ENCODE data around the gene KRT39. TPM values are rescaled to one million over a fixed set of nuclear protein-coding genes. Genes with fewer than 3 reads are reported as not detected.
A peak's percentile ranks its signal among the peaks of the same experiment; 100 is the strongest.

Gene KRT39
- total and polyA plus RNA-seq, 2 of the 13 experiments (the other 11 are each of a cell fraction or from before 2014, with no cell fraction given), result 0.07 to 1.2 TPM

DNA sequence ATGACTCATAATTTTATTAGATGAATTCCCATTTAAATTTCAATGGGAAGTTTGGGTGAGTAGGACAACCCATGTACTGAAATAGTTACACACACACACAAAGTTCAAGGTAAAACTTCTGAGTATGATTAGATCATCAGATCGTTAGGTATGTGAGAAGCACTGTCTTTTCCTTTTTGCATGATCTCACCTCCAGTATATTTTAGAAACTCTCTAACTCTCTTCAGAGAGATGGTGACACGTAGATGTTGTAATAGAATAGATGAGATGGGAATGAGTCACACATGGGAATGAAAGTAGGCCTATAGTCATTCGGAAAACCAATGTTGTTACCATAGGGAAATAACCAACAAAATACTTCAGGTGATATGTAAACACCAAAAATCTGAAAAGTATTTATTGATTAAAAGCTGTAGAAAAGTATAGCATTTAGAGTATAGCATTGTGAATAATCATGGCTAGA lies 51.5 kb downstream of the KRT39 start (continued):
- no peak for TF ChIP-seq ZNF607 (CRISPR knock-in tag; IDR thresholded peaks at IDR 0.05; ENCODE audit: borderline replicate concordance)
- TF ChIP-seq ZFP37 (CRISPR knock-in tag; IDR thresholded peaks at IDR 0.05; ENCODE audit: borderline replicate concordance), result no peak
- TF ChIP-seq ZNF292 (CRISPR knock-in tag; IDR thresholded peaks at IDR 0.05; ENCODE audit: borderline replicate concordance, low read depth), result no peak
- TF ChIP-seq NCOA2 (CRISPR knock-in tag; IDR thresholded peaks at IDR 0.05), result peak; percentile 83
- TF ChIP-seq KLF15 (CRISPR knock-in tag; IDR thresholded peaks at IDR 0.05; ENCODE audit: borderline replicate concordance), result no peak
- TF ChIP-seq ARNT (IDR thresholded peaks at IDR 0.05), result no peak
- TF ChIP-seq, protein P1, sequence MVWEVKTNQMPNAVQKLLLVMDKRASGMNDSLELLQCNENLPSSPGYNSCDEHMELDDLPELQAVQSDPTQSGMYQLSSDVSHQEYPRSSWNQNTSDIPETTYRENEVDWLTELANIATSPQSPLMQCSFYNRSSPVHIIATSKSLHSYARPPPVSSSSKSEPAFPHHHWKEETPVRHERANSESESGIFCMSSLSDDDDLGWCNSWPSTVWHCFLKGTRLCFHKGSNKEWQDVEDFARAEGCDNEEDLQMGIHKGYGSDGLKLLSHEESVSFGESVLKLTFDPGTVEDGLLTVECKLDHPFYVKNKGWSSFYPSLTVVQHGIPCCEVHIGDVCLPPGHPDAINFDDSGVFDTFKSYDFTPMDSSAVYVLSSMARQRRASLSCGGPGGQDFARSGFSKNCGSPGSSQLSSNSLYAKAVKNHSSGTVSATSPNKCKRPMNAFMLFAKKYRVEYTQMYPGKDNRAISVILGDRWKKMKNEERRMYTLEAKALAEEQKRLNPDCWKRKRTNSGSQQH (CRISPR knock-in tag; IDR thresholded peaks at IDR 0.05; ENCODE audit: low read depth), result no peak
- TF ChIP-seq, protein P2, sequence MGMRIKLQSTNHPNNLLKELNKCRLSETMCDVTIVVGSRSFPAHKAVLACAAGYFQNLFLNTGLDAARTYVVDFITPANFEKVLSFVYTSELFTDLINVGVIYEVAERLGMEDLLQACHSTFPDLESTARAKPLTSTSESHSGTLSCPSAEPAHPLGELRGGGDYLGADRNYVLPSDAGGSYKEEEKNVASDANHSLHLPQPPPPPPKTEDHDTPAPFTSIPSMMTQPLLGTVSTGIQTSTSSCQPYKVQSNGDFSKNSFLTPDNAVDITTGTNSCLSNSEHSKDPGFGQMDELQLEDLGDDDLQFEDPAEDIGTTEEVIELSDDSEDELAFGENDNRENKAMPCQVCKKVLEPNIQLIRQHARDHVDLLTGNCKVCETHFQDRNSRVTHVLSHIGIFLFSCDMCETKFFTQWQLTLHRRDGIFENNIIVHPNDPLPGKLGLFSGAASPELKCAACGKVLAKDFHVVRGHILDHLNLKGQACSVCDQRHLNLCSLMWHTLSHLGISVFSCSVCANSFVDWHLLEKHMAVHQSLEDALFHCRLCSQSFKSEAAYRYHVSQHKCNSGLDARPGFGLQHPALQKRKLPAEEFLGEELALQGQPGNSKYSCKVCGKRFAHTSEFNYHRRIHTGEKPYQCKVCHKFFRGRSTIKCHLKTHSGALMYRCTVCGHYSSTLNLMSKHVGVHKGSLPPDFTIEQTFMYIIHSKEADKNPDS (CRISPR knock-in tag; IDR thresholded peaks at IDR 0.05), result no peak
- TF ChIP-seq TCF7L2 (IDR thresholded peaks at IDR 0.05; ENCODE audit: low read depth, low read length), result no peak
- no peak for TF ChIP-seq ZSCAN22 (CRISPR knock-in tag; IDR thresholded peaks at IDR 0.05)
- TF ChIP-seq U2AF1 (optimal IDR thresholded peaks at IDR 0.05; ENCODE audit: low read depth, low read length), result no peak
- TF ChIP-seq PITX1 (CRISPR knock-in tag; IDR thresholded peaks at IDR 0.05), result no peak
- TF ChIP-seq ZNF333 (CRISPR knock-in tag; IDR thresholded peaks at IDR 0.05; ENCODE audit: borderline replicate concordance), result no peak
- TF ChIP-seq ZNF737 (CRISPR knock-in tag; IDR thresholded peaks at IDR 0.05; ENCODE audit: borderline replicate concordance), result no peak
- TF ChIP-seq, protein P3, sequence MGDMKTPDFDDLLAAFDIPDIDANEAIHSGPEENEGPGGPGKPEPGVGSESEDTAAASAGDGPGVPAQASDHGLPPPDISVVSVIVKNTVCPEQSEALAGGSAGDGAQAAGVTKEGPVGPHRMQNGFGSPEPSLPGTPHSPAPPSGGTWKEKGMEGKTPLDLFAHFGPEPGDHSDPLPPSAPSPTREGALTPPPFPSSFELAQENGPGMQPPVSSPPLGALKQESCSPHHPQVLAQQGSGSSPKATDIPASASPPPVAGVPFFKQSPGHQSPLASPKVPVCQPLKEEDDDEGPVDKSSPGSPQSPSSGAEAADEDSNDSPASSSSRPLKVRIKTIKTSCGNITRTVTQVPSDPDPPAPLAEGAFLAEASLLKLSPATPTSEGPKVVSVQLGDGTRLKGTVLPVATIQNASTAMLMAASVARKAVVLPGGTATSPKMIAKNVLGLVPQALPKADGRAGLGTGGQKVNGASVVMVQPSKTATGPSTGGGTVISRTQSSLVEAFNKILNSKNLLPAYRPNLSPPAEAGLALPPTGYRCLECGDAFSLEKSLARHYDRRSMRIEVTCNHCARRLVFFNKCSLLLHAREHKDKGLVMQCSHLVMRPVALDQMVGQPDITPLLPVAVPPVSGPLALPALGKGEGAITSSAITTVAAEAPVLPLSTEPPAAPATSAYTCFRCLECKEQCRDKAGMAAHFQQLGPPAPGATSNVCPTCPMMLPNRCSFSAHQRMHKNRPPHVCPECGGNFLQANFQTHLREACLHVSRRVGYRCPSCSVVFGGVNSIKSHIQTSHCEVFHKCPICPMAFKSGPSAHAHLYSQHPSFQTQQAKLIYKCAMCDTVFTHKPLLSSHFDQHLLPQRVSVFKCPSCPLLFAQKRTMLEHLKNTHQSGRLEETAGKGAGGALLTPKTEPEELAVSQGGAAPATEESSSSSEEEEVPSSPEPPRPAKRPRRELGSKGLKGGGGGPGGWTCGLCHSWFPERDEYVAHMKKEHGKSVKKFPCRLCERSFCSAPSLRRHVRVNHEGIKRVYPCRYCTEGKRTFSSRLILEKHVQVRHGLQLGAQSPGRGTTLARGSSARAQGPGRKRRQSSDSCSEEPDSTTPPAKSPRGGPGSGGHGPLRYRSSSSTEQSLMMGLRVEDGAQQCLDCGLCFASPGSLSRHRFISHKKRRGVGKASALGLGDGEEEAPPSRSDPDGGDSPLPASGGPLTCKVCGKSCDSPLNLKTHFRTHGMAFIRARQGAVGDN (CRISPR knock-in tag; IDR thresholded peaks at IDR 0.05), result no peak
- TF ChIP-seq HES4 (CRISPR knock-in tag; IDR thresholded peaks at IDR 0.05; ENCODE audit: borderline replicate concordance), result no peak
- TF ChIP-seq, protein P4, sequence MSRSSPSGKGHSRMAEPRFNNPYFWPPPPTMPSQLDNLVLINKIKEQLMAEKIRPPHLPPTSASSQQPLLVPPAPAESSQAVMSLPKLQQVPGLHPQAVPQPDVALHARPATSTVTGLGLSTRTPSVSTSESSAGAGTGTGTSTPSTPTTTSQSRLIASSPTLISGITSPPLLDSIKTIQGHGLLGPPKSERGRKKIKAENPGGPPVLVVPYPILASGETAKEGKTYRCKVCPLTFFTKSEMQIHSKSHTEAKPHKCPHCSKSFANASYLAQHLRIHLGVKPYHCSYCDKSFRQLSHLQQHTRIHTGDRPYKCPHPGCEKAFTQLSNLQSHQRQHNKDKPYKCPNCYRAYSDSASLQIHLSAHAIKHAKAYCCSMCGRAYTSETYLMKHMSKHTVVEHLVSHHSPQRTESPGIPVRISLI (CRISPR knock-in tag; IDR thresholded peaks at IDR 0.05; ENCODE audit: borderline replicate concordance), result no peak
- no peak for TF ChIP-seq ZMYM4 (CRISPR knock-in tag; IDR thresholded peaks at IDR 0.05)
- TF ChIP-seq, protein P5, sequence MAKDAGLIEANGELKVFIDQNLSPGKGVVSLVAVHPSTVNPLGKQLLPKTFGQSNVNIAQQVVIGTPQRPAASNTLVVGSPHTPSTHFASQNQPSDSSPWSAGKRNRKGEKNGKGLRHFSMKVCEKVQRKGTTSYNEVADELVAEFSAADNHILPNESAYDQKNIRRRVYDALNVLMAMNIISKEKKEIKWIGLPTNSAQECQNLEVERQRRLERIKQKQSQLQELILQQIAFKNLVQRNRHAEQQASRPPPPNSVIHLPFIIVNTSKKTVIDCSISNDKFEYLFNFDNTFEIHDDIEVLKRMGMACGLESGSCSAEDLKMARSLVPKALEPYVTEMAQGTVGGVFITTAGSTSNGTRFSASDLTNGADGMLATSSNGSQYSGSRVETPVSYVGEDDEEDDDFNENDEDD (CRISPR knock-in tag; IDR thresholded peaks at IDR 0.05; ENCODE audit: borderline replicate concordance), result no peak
- TF ChIP-seq PTBP1 (IDR thresholded peaks at IDR 0.05; ENCODE audit: low read depth, low read length, poor library complexity, severe bottlenecking), result no peak
- TF ChIP-seq SKI (IDR thresholded peaks at IDR 0.05; ENCODE audit: partially characterized antibody), result no peak
- TF ChIP-seq IKZF1 (IDR thresholded peaks at IDR 0.05), result no peak

Data from HepG2 (cell line).